ENCODE data around the gene ZNF234. TPM values are rescaled to one million over a fixed set of nuclear protein-coding genes. Genes with fewer than 3 reads are reported as not detected.

The ZNF234 gene
- polyA plus RNA-seq, 1 of the 3 experiments (the other 2 are of a cell fraction) = 3.1 TPM

GRCh38 chr19:44141191-44142058 lies at the start of gene ZNF234 (continued):
- TF ChIP-seq, protein P1, sequence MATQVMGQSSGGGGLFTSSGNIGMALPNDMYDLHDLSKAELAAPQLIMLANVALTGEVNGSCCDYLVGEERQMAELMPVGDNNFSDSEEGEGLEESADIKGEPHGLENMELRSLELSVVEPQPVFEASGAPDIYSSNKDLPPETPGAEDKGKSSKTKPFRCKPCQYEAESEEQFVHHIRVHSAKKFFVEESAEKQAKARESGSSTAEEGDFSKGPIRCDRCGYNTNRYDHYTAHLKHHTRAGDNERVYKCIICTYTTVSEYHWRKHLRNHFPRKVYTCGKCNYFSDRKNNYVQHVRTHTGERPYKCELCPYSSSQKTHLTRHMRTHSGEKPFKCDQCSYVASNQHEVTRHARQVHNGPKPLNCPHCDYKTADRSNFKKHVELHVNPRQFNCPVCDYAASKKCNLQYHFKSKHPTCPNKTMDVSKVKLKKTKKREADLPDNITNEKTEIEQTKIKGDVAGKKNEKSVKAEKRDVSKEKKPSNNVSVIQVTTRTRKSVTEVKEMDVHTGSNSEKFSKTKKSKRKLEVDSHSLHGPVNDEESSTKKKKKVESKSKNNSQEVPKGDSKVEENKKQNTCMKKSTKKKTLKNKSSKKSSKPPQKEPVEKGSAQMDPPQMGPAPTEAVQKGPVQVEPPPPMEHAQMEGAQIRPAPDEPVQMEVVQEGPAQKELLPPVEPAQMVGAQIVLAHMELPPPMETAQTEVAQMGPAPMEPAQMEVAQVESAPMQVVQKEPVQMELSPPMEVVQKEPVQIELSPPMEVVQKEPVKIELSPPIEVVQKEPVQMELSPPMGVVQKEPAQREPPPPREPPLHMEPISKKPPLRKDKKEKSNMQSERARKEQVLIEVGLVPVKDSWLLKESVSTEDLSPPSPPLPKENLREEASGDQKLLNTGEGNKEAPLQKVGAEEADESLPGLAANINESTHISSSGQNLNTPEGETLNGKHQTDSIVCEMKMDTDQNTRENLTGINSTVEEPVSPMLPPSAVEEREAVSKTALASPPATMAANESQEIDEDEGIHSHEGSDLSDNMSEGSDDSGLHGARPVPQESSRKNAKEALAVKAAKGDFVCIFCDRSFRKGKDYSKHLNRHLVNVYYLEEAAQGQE (IDR thresholded peaks at IDR 0.05; ENCODE audit: low read depth, low read length) = no peak
- TF ChIP-seq, protein P2, sequence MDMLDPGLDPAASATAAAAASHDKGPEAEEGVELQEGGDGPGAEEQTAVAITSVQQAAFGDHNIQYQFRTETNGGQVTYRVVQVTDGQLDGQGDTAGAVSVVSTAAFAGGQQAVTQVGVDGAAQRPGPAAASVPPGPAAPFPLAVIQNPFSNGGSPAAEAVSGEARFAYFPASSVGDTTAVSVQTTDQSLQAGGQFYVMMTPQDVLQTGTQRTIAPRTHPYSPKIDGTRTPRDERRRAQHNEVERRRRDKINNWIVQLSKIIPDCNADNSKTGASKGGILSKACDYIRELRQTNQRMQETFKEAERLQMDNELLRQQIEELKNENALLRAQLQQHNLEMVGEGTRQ (IDR thresholded peaks at IDR 0.05; ENCODE audit: borderline replicate concordance, low read depth, low read length) = no peak
- no peak for TF ChIP-seq FOXJ3 (CRISPR knock-in tag; IDR thresholded peaks at IDR 0.05)
- peak; percentile 7; the same call in 1 of the 2 replicates for TF ChIP-seq TCF12 (IDR thresholded peaks at IDR 0.05)
- peak; percentile 83 for TF ChIP-seq GABPA (IDR thresholded peaks at IDR 0.05; ENCODE audit: low read depth)
- no peak for TF ChIP-seq SMC3 (IDR thresholded peaks at IDR 0.05; ENCODE audit: low read depth, low read length)
- TF ChIP-seq NRF1 (IDR thresholded peaks at IDR 0.05; ENCODE audit: low read depth, low read length) = 0 out of 2 replicates have a peak, but pooled peaks have one; percentile 15
- no peak for TF ChIP-seq FOSL2 (IDR thresholded peaks at IDR 0.05; ENCODE audit: borderline replicate concordance, low read depth)
- no peak for TF ChIP-seq TEAD4 (IDR thresholded peaks at IDR 0.05; ENCODE audit: borderline replicate concordance, insufficient read depth)

GRCh38 chr19:44092108-44092507 lies 49.2 kb upstream of the ZNF234 start:
- Histone ChIP-seq H3K4me1 (ENCODE audit: control insufficient read depth in 1 of 2, insufficient read depth in 2 of 2, low read depth in 1 of 2, low read length in 1 of 2) (no peaks in the 10 kb centered on the region; a peak in 2 of 4 replicates), H3K36me3 (replicated peaks in 1 of 2; ENCODE audit: control insufficient read depth in 1 of 2, insufficient read depth in 2 of 2, low read length in 1 of 2) (peaks cover 6 to 18% of the 10 kb centered on the region in 2 experiments), H3K9me3 (no peaks in the 10 kb centered on the region), H3K4me2 (no peak overlapping the region), H3F3A (replicated peaks; ENCODE audit: insufficient read depth) (no peaks in the 10 kb centered on the region), H2AFZ (ENCODE audit: low read depth) (no peak overlapping the region), H4K20me1 (ENCODE audit: insufficient read depth) (no peaks in the 10 kb centered on the region), H3K27me3 (ENCODE audit: insufficient read depth) (no peaks in the 10 kb centered on the region), H3K4me3 (ENCODE audit: low read depth in 2 of 2, low read length in 1 of 2) (no peak overlapping the region), H3K79me2 (ENCODE audit: insufficient read depth) (peaks cover 26% of the 10 kb centered on the region), H3K9me2 (no peaks in the 10 kb centered on the region), H3K27ac (ENCODE audit: low read depth in 2 of 2, low read length in 1 of 2) (no peak overlapping the region), H3K9ac (no peak overlapping the region)
- no peak for TF ChIP-seq TEAD4 (IDR thresholded peaks at IDR 0.05; ENCODE audit: borderline replicate concordance, insufficient read depth)
- TF ChIP-seq TCF12 (IDR thresholded peaks at IDR 0.05) = no peak
- TF ChIP-seq, protein P3, sequence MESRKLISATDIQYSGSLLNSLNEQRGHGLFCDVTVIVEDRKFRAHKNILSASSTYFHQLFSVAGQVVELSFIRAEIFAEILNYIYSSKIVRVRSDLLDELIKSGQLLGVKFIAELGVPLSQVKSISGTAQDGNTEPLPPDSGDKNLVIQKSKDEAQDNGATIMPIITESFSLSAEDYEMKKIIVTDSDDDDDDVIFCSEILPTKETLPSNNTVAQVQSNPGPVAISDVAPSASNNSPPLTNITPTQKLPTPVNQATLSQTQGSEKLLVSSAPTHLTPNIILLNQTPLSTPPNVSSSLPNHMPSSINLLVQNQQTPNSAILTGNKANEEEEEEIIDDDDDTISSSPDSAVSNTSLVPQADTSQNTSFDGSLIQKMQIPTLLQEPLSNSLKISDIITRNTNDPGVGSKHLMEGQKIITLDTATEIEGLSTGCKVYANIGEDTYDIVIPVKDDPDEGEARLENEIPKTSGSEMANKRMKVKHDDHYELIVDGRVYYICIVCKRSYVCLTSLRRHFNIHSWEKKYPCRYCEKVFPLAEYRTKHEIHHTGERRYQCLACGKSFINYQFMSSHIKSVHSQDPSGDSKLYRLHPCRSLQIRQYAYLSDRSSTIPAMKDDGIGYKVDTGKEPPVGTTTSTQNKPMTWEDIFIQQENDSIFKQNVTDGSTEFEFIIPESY (IDR thresholded peaks at IDR 0.05; ENCODE audit: borderline replicate concordance, low read depth) = no peak
- TF ChIP-seq PBX3 (IDR thresholded peaks at IDR 0.05) = no peak
- no peak for TF ChIP-seq POLR2AphosphoS5 (IDR thresholded peaks at IDR 0.05; ENCODE audit: low read depth, low read length)
- no peak for TF ChIP-seq SIN3A (IDR thresholded peaks at IDR 0.05; ENCODE audit: borderline replicate concordance, low read depth, low read length)
- no peak for TF ChIP-seq TAF1 (IDR thresholded peaks at IDR 0.05; ENCODE audit: borderline replicate concordance, low read depth, low read length)
- TF ChIP-seq FOXJ3 (CRISPR knock-in tag; IDR thresholded peaks at IDR 0.05) = no peak
- TF ChIP-seq, protein P4, sequence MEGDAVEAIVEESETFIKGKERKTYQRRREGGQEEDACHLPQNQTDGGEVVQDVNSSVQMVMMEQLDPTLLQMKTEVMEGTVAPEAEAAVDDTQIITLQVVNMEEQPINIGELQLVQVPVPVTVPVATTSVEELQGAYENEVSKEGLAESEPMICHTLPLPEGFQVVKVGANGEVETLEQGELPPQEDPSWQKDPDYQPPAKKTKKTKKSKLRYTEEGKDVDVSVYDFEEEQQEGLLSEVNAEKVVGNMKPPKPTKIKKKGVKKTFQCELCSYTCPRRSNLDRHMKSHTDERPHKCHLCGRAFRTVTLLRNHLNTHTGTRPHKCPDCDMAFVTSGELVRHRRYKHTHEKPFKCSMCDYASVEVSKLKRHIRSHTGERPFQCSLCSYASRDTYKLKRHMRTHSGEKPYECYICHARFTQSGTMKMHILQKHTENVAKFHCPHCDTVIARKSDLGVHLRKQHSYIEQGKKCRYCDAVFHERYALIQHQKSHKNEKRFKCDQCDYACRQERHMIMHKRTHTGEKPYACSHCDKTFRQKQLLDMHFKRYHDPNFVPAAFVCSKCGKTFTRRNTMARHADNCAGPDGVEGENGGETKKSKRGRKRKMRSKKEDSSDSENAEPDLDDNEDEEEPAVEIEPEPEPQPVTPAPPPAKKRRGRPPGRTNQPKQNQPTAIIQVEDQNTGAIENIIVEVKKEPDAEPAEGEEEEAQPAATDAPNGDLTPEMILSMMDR (IDR thresholded peaks at IDR 0.05) = no peak
- TF ChIP-seq RFX5 (IDR thresholded peaks at IDR 0.05; ENCODE audit: low read length) = no peak
- TF ChIP-seq FOXM1 (IDR thresholded peaks at IDR 0.05; ENCODE audit: low read depth) = no peak
- TF ChIP-seq NRF1 (IDR thresholded peaks at IDR 0.05; ENCODE audit: low read depth, low read length) = no peak
- TF ChIP-seq RXRA (IDR thresholded peaks at IDR 0.05; ENCODE audit: borderline replicate concordance, low read depth) = no peak
- no peak for TF ChIP-seq GABPA (IDR thresholded peaks at IDR 0.05; ENCODE audit: low read depth)
- TF ChIP-seq JUND (IDR thresholded peaks at IDR 0.05) = no peak
- TF ChIP-seq MXI1 (IDR thresholded peaks at IDR 0.05; ENCODE audit: low read depth, low read length) = no peak
- POLR2A ChIA-PET = no interaction called here
- 45% methylated on average over 4 of the region's 4 CpGs for WGBS (ENCODE audit: low lambda C conversion rate)
- CTCF ChIA-PET = interaction anchor here (1.3 kb wide), 1 partner anchor 10 kb away, joined by 4 read pairs; no protein-coding TSS in a partner anchor
- DNase-seq = no peak
